Panc1 (cell line): ENCODE data around the gene MORC2.

Experiments used
- CTCF ChIP-seq: fragments of 450-650 bp; IDR thresholded peaks from 2 replicates; pipeline ENCODE4 v1.5.1; 2017; ENCODE audit warnings: mild to moderate bottlenecking
- POLR2AphosphoS5 ChIP-seq: IDR thresholded peaks from 2 replicates; pipeline ENCODE4 v1.6.1; 2012; ENCODE audit warnings: mild to moderate bottlenecking, low read depth, low read length, moderate library complexity
- REST ChIP-seq, 2 experiments: IDR thresholded peaks; 2 replicates each; pipeline ENCODE4 v1.6.1; 2011 to 2012; ENCODE audit warnings: low read depth in 2 of 2, control low read depth in 1 of 2, low read length in 1 of 2, mild to moderate bottlenecking in 1 of 2, moderate library complexity in 1 of 2; ENCODE audit not compliant: insufficient read depth in 1 of 2
- SIN3A ChIP-seq: IDR thresholded peaks from 2 replicates; pipeline ENCODE4 v1.6.1; 2012; ENCODE audit warnings: low read depth, mild to moderate bottlenecking, low read length, moderate library complexity, borderline replicate concordance; ENCODE audit not compliant: insufficient read depth

GRCh38 chr22:30969532-30970355, 1.2 kb upstream of the MORC2 start:
- TF ChIP-seq CTCF (no peak), POLR2AphosphoS5 (no peak; the same call in 1 of the 2 replicates), REST (IDR thresholded peaks at IDR 0.05; ENCODE audit: insufficient read depth in 1 of 2, low read depth in 2 of 2, low read length in 1 of 2) (no peak), SIN3A (no peak)
